ENCODE results near the gene ALDH3A2. TPM values are rescaled to one million over a fixed set of nuclear protein-coding genes. Genes with fewer than 3 reads are reported as not detected.
A peak's percentile ranks its signal among the peaks of the same experiment; 100 is the strongest.

ALDH3A2 gene
- total RNA-seq, 2 donors from 2014 or later: 26.9 to 60.1 TPM

DNA sequence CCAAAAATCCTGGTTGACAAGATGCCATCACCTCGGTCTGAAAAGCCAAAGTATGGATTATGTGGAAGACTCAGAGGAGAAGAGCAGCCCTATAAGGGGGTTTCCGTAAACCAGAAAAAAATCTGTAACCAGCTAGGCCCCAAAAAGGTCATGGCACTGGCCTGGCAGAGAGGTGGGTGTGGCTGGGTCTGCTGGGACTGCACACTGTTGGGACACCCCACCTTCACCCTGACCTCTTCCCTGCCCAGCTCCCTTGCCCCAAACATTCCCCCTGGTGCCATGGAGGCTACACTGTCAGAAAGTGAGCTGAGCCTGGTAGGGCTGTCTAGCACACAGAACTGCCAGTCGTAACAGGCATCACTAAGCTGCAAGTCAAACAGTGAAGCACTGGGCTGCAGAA is 61.3 kb downstream of the ALDH3A2 start:
- Histone ChIP-seq H3K36me3 (ENCODE audit: control insufficient read depth, insufficient read depth, low read length) (no peaks in the 10 kb centered on the region), H3K4me1 (ENCODE audit: control insufficient read depth, insufficient read depth, low read length) (no peaks in the 10 kb centered on the region), H3K9ac (ENCODE audit: extremely low read depth, low read length, poor library complexity, severe bottlenecking) (no peak overlapping the region), H3K27ac (ENCODE audit: low read depth, low read length) (no peak overlapping the region), H3K4me3 (ENCODE audit: low read length) (no peak overlapping the region), H3K9me3 (ENCODE audit: control insufficient read depth, low read length) (no peaks in the 10 kb centered on the region), H3K27me3 (ENCODE audit: control insufficient read depth, insufficient read depth, low read length, poor library complexity, severe bottlenecking) (no peaks in the 10 kb centered on the region)
- H3K9me3 Mint-ChIP-seq: no peaks in the 10 kb centered on the region
- H3K27me3 Mint-ChIP-seq (ENCODE audit: insufficient read depth): no peaks in the 10 kb centered on the region
- 88 to 95% methylated on average over 2 to 3 of the region's 3 CpGs for WGBS, 2 experiments (ENCODE audit: insufficient coverage in 1 of 2, insufficient read length in 1 of 2)
- H3K36me3 Mint-ChIP-seq (ENCODE audit: low read depth): no peaks in the 10 kb centered on the region
- TF ChIP-seq, protein P1, sequence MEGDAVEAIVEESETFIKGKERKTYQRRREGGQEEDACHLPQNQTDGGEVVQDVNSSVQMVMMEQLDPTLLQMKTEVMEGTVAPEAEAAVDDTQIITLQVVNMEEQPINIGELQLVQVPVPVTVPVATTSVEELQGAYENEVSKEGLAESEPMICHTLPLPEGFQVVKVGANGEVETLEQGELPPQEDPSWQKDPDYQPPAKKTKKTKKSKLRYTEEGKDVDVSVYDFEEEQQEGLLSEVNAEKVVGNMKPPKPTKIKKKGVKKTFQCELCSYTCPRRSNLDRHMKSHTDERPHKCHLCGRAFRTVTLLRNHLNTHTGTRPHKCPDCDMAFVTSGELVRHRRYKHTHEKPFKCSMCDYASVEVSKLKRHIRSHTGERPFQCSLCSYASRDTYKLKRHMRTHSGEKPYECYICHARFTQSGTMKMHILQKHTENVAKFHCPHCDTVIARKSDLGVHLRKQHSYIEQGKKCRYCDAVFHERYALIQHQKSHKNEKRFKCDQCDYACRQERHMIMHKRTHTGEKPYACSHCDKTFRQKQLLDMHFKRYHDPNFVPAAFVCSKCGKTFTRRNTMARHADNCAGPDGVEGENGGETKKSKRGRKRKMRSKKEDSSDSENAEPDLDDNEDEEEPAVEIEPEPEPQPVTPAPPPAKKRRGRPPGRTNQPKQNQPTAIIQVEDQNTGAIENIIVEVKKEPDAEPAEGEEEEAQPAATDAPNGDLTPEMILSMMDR (conservative IDR thresholded peaks at IDR 0.05): no peak
- H3K4me1 Mint-ChIP-seq: peaks cover 5% of the 10 kb centered on the region
- no peak overlapping the region for H3K27ac Mint-ChIP-seq
- DNase-seq: peak; percentile 41
- no peak overlapping the region for H3K4me3 Mint-ChIP-seq

DNA sequence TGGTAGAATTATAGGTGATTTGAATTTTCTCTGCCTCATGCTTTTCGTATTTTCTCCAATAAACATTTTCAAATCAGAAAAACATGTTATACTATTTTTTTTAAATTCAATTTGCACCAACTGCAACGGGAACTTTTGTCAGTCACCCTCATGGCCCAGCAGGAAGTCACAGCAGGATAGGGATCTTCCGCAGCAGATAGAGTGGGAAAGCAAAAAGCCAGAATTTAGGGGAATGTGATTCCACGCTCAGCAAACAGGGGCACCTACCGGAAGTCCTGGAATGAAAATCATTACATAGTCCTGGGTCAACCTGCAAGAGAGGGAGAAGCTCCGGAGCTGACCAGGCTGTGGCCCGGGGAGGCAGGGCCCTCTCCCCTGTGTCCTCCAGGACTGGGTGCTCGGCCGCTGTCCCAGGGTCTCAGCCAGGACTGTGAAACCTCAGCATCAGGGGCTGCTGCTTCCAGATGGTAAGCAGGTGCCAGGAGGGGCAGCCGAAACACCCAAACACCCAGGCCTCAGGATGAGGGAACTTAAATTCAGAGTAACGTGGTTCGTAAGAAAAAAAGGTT is 64.0 kb downstream of the ALDH3A2 start:
- TF ChIP-seq, protein P1 (conservative IDR thresholded peaks at IDR 0.05): no peak
- Histone ChIP-seq H3K4me1 (ENCODE audit: control insufficient read depth, insufficient read depth, low read length) (no peaks in the 10 kb centered on the region), H3K4me3 (ENCODE audit: low read length) (no peak overlapping the region), H3K9ac (ENCODE audit: extremely low read depth, low read length, poor library complexity, severe bottlenecking) (no peak overlapping the region), H3K27ac (ENCODE audit: low read depth, low read length) (no peak overlapping the region), H3K9me3 (ENCODE audit: control insufficient read depth, low read length) (no peaks in the 10 kb centered on the region), H3K36me3 (ENCODE audit: control insufficient read depth, insufficient read depth, low read length) (no peaks in the 10 kb centered on the region), H3K27me3 (ENCODE audit: control insufficient read depth, insufficient read depth, low read length, poor library complexity, severe bottlenecking) (no peaks in the 10 kb centered on the region)
- H3K4me1 Mint-ChIP-seq: peaks cover 3% of the 10 kb centered on the region
- no peak overlapping the region for H3K27ac Mint-ChIP-seq
- no peaks in the 10 kb centered on the region for H3K36me3 Mint-ChIP-seq (ENCODE audit: low read depth)
- WGBS, 2 experiments (ENCODE audit: insufficient coverage in 1 of 2, insufficient read length in 1 of 2): 83 to 84% methylated on average over 6 to 10 of the region's 12 CpGs
- H3K27me3 Mint-ChIP-seq (ENCODE audit: insufficient read depth): no peaks in the 10 kb centered on the region
- no peak overlapping the region for H3K4me3 Mint-ChIP-seq
- DNase-seq: peak; percentile 45
- H3K9me3 Mint-ChIP-seq: no peaks in the 10 kb centered on the region

DNA sequence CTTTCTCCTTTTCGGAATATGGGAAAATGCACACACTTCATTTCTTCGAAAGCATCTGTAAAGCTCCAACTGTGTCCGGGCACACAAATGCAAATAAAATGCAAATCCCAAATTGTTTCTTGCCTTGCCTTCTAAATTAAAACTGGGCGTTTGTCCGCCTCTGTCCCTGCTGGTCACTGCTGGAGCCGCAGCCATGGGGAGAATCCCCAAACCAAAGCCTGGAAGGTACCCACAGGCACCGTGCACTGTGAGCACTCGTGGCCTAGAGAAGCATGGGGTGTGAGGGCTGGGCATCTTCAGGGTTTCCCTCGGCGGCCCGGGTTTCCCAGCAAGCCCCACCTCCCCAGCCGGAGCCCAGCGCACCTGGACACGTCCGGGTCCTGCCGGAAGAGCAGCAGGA is 64.9 kb downstream of the ALDH3A2 start:
- Histone ChIP-seq H3K9ac (ENCODE audit: extremely low read depth, low read length, poor library complexity, severe bottlenecking) (no peak overlapping the region), H3K36me3 (ENCODE audit: control insufficient read depth, insufficient read depth, low read length) (no peaks in the 10 kb centered on the region), H3K9me3 (ENCODE audit: control insufficient read depth, low read length) (no peaks in the 10 kb centered on the region), H3K27ac (ENCODE audit: low read depth, low read length) (no peak overlapping the region), H3K27me3 (ENCODE audit: control insufficient read depth, insufficient read depth, low read length, poor library complexity, severe bottlenecking) (no peaks in the 10 kb centered on the region), H3K4me3 (ENCODE audit: low read length) (no peak overlapping the region), H3K4me1 (ENCODE audit: control insufficient read depth, insufficient read depth, low read length) (no peaks in the 10 kb centered on the region)
- H3K4me3 Mint-ChIP-seq: no peak overlapping the region
- peaks cover 9% of the 10 kb centered on the region for H3K4me1 Mint-ChIP-seq
- H3K27me3 Mint-ChIP-seq (ENCODE audit: insufficient read depth): no peaks in the 10 kb centered on the region
- TF ChIP-seq, protein P1 (conservative IDR thresholded peaks at IDR 0.05): peak; percentile 67
- no peaks in the 10 kb centered on the region for H3K36me3 Mint-ChIP-seq (ENCODE audit: low read depth)
- no peak overlapping the region for H3K27ac Mint-ChIP-seq
- DNase-seq: peak; percentile 87
- no peaks in the 10 kb centered on the region for H3K9me3 Mint-ChIP-seq
- WGBS, 2 experiments (ENCODE audit: insufficient coverage in 1 of 2, insufficient read length in 1 of 2): 92 to 93% methylated on average over 11 to 16 of the region's 16 CpGs
